ENCODE data around the gene CCDC6.
"Not testable (repeated sequence)": the region's sequence is repeated elsewhere in the genome, so short reads cannot be mapped to it uniquely, and the experiment has no call there.

DNA sequence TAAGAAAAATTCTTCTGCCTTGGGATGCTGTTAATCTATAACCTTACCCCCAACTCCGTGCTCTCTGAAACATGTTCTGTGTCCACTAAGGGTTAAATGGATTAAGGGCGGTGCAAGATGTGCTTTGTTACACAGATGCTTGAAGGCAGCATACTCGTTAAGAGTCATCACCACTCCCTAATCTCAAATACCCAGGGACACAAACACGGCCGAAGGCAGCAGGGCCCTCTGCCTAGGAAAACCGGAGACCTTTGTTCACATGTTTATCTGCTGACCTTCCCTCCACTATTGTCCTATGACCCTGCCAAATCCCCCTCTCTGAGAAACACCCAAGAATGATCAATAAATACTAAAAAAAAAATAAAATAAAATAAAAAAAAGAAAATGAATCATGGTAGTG lies 161.6 kb downstream of the CCDC6 start:
- TF ChIP-seq CTCF (IDR thresholded peaks at IDR 0.05; ENCODE audit: insufficient read depth, low read length, poor library complexity, severe bottlenecking); EZH2phosphoT487 (conservative IDR thresholded peaks at IDR 0.05; ENCODE audit: low read length): not testable (repeated sequence)
